ENCODE measurements around the gene FAM3C. TPM values are rescaled to one million over a fixed set of nuclear protein-coding genes. Genes with fewer than 3 reads are reported as not detected.

Gene FAM3C
- total and polyA plus RNA-seq, 10 of the 15 experiments (the other 5 are each of a cell fraction or from before 2014, with no cell fraction given) = 11.0 to 110 (median 27.8) TPM

DNA sequence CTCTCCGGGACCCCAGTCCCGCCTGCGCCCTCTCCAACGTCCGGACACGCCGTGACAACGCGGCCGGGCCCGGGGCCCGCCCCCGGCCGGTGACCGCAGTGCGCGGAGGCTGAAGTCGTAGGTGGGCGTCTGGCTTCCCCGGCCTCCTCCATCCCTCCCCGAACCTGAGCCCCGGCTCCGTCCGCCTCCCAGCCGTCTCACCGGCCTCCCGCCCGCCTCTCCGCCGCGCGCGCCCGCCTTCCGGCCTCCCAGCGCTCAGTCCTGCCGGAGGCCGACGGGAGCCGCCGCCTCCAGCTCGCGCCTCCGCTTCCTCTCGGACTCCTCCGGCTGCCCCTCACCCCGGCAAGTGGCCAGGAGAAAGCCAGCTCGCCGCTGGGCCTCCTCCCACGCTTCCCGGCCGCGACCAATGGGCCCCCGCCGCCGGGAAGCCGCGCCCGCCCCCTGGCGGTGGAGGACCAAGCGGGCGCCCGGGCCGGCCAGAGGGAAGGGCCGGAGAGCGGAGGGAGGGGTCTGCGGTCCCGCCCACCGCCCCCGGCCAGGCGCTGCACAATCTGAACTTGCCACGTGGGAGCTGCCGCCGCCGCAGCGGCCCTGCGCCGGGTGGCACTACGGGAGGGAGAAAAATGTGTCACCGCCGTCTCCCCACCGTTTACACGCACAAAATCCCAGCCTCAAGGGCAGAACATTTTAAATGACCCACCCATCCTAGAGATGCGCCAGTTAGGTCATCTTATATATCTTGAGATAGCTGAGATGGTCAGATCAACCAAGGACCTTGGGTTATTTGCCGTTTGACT lies at the start of gene FAM3C (continued):
- TF ChIP-seq MTA3 (IDR thresholded peaks at IDR 0.05; ENCODE audit: borderline replicate concordance, low read length) = no peak
- peak; percentile 71 for TF ChIP-seq RUNX3 (IDR thresholded peaks at IDR 0.05; ENCODE audit: low read length)
- peak; percentile 78; the same call in 1 of the 2 replicates for TF ChIP-seq SIN3A (IDR thresholded peaks at IDR 0.05; ENCODE audit: low read depth, low read length)
- no peak for TF ChIP-seq CEBPB (IDR thresholded peaks at IDR 0.05; ENCODE audit: borderline replicate concordance in 1 of 2, low read depth in 2 of 2, low read length in 2 of 2)
- peak; percentile 56; the same call in 1 of the 2 replicates for TF ChIP-seq RBBP5 (conservative IDR thresholded peaks at IDR 0.05)
- no peak; the same call in 1 of the 2 replicates for TF ChIP-seq TARDBP (IDR thresholded peaks at IDR 0.05; ENCODE audit: borderline replicate concordance)
- no peak for TF ChIP-seq CHD4 (IDR thresholded peaks at IDR 0.05)
- no peak for TF ChIP-seq HDGF (IDR thresholded peaks at IDR 0.05)
- no peak for TF ChIP-seq HDAC2 (IDR thresholded peaks at IDR 0.05)
- no peak for TF ChIP-seq E2F8 (IDR thresholded peaks at IDR 0.05; ENCODE audit: low read depth, partially characterized antibody)
- no peak for TF ChIP-seq EZH2 (IDR thresholded peaks at IDR 0.05; ENCODE audit: borderline replicate concordance, control insufficient read depth, low read depth, low read length)
- TF ChIP-seq, protein P1, sequence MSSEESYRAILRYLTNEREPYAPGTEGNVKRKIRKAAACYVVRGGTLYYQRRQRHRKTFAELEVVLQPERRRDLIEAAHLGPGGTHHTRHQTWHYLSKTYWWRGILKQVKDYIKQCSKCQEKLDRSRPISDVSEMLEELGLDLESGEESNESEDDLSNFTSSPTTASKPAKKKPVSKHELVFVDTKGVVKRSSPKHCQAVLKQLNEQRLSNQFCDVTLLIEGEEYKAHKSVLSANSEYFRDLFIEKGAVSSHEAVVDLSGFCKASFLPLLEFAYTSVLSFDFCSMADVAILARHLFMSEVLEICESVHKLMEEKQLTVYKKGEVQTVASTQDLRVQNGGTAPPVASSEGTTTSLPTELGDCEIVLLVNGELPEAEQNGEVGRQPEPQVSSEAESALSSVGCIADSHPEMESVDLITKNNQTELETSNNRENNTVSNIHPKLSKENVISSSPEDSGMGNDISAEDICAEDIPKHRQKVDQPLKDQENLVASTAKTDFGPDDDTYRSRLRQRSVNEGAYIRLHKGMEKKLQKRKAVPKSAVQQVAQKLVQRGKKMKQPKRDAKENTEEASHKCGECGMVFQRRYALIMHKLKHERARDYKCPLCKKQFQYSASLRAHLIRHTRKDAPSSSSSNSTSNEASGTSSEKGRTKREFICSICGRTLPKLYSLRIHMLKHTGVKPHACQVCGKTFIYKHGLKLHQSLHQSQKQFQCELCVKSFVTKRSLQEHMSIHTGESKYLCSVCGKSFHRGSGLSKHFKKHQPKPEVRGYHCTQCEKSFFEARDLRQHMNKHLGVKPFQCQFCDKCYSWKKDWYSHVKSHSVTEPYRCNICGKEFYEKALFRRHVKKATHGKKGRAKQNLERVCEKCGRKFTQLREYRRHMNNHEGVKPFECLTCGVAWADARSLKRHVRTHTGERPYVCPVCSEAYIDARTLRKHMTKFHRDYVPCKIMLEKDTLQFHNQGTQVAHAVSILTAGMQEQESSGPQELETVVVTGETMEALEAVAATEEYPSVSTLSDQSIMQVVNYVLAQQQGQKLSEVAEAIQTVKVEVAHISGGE (CRISPR knock-in tag; IDR thresholded peaks at IDR 0.05) = no peak
- TF ChIP-seq, protein P2, sequence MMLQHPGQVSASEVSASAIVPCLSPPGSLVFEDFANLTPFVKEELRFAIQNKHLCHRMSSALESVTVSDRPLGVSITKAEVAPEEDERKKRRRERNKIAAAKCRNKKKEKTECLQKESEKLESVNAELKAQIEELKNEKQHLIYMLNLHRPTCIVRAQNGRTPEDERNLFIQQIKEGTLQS (IDR thresholded peaks at IDR 0.05; ENCODE audit: borderline replicate concordance, extremely low read depth, low read depth, low read length) = no peak
- TF ChIP-seq NFXL1 (IDR thresholded peaks at IDR 0.05; ENCODE audit: borderline replicate concordance) = no peak
- 0 out of 4 replicates have a peak, but pooled peaks of 1 of the 2 experiments have one; percentile 40 for TF ChIP-seq SRF (IDR thresholded peaks at IDR 0.05; ENCODE audit: low read depth in 2 of 2, low read length in 2 of 2)
- 0 out of 2 replicates have a peak, but pooled peaks have one; percentile 17 for TF ChIP-seq REST (IDR thresholded peaks at IDR 0.05; ENCODE audit: low read depth, low read length)
- no peak for TF ChIP-seq KDM1A (IDR thresholded peaks at IDR 0.05; ENCODE audit: borderline replicate concordance)
- no peak for TF ChIP-seq ZNF384 (IDR thresholded peaks at IDR 0.05; ENCODE audit: borderline replicate concordance, low read depth, low read length)

Data from GM12878 (cell line).